ENCODE results near the gene CDK6. TPM values are rescaled to one million over a fixed set of nuclear protein-coding genes. Genes with fewer than 3 reads are reported as not detected.

The CDK6 gene
- polyA plus RNA-seq, 4 donors: 40.6 to 54.1 (median 48.1) TPM

Other genes with a start within 250 kb of the CDK6 start
- 10 to 100 TPM; 33.1 to 58.4 (median 42.4) TPM for gene FAM133B, start 246.2 kb downstream of the CDK6 start, polyA plus RNA-seq (ENCODE audit: insufficient read length in 4 of 4)